COLO829 (cell line): ENCODE measurements around the gene TRMT2A.
"Not testable (repeated sequence)": the region's sequence is repeated elsewhere in the genome, so short reads cannot be mapped to it uniquely, and the experiment has no call there.

Experiments used
- DNase-seq: peaks from one replicate; pipeline ENCODE4 v3.0.0; 2012; ENCODE audit warnings: low spot score

The TRMT2A gene

GRCh38 chr22:20116951-20117632 lies at the start of gene TRMT2A:
TRMT2A (minus strand) TSS chr22:20117226; CDS start chr22:20116906, 320 bp downstream.
- DNase-seq, result peak; percentile 99

GRCh38 chr22:20166703-20167102 lies 49.7 kb upstream of the TRMT2A start:
- DNase-seq, result no peak

- no peak for DNase-seq
Observed at GRCh38 chr22:20165913-20166312, 48.9 kb upstream of the TRMT2A start.

GRCh38 chr22:20165421-20165820 lies 48.4 kb upstream of the TRMT2A start:
- DNase-seq, result no peak

- no peak for DNase-seq
Observed at GRCh38 chr22:20164863-20165262, 47.8 kb upstream of the TRMT2A start.

GRCh38 chr22:20160041-20160440 lies 43.0 kb upstream of the TRMT2A start:
- no peak for DNase-seq

- not testable (repeated sequence) for DNase-seq
Observed at GRCh38 chr22:20159531-20159930, 42.5 kb upstream of the TRMT2A start.

- no peak for DNase-seq
Observed at GRCh38 chr22:20159076-20159475, 42.0 kb upstream of the TRMT2A start.

- no peak for DNase-seq
Observed at GRCh38 chr22:20158391-20159036, 41.5 kb upstream of the TRMT2A start.

GRCh38 chr22:20157430-20158183 lies 40.6 kb upstream of the TRMT2A start:
- no peak for DNase-seq

- DNase-seq, result peak; percentile 85
Observed at GRCh38 chr22:20156611-20157429, 39.8 kb upstream of the TRMT2A start.

- no peak for DNase-seq
Observed at GRCh38 chr22:20156042-20156389, 39.0 kb upstream of the TRMT2A start.

- peak; percentile 78 for DNase-seq
Observed at GRCh38 chr22:20155330-20156041, 38.5 kb upstream of the TRMT2A start.

GRCh38 chr22:20154602-20155187 lies 37.7 kb upstream of the TRMT2A start:
- DNase-seq, result no peak

GRCh38 chr22:20153945-20154344 lies 36.9 kb upstream of the TRMT2A start:
- DNase-seq, result no peak

- no peak for DNase-seq
Observed at GRCh38 chr22:20152464-20152890, 35.5 kb upstream of the TRMT2A start.

- DNase-seq, result no peak
Observed at GRCh38 chr22:20151276-20151588, 34.2 kb upstream of the TRMT2A start.

- DNase-seq, result no peak
Observed at GRCh38 chr22:20150381-20151275, 33.6 kb upstream of the TRMT2A start, which contains the start of gene CCDC188. CCDC188 (minus strand) TSS chr22:20151055; CDS start chr22:20150986, 69 bp downstream.

GRCh38 chr22:20149257-20150250 lies 32.5 kb upstream of the TRMT2A start:
- no peak for DNase-seq
